ENCODE results near the gene KMT5B. TPM values are rescaled to one million over a fixed set of nuclear protein-coding genes. Genes with fewer than 3 reads are reported as not detected.

KMT5B gene
- total and polyA plus RNA-seq, 2 of the 13 experiments (the other 11 are each of a cell fraction or from before 2014, with no cell fraction given): 17.6 to 23.7 TPM

DNA sequence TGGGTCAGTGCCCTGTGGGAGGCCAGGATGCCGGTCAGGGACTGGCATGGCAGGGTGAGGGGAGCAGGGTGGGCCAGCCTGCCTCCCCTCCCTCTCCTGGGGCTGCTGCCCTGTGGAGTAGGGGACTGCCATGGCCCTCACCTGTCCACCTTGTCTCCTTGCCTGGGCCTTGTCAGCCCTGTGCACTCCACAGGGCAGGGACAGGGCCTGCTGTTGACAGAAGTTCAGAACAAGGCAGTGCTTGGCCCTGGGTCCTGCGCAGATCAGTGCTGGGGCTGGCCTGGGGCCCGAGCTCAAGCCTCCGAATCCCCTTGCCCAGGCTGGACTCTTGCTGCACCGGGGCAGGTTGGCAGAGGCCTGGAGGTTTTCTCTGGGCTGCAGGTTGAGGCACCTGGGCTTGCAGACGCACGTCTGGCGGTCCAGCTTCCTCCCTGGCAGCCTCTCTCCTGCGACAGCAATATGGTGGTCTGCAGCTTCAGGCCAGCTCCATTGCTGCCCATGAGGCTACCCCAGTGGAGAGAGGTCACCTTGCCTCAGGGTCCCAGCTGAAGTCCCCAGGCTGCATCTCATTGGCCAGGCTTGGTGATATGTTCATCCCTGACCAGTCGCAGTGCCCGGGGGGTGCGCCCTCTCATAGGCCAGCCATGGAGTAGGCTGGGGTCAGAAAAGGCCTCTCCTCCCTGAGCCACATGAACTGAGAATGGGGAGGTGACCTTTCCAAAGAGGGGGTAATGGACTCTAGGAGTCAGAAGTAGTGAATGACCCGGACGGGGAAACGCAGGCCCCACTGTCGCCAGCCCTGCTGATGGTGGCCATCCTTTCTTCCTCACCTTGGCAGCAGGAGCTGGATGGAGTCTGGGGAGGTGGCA lies 70.4 kb downstream of the KMT5B start (continued):
- no peak for TF ChIP-seq FOXA1 (IDR thresholded peaks at IDR 0.05)
- 0 out of 2 replicates have a peak, but pooled peaks have one; percentile 9 for TF ChIP-seq FOXA1 (CRISPR knock-in tag; IDR thresholded peaks at IDR 0.05)
- TF ChIP-seq ZNF564 (CRISPR knock-in tag; IDR thresholded peaks at IDR 0.05): no peak
- no peak for TF ChIP-seq ZNF263 (CRISPR knock-in tag; IDR thresholded peaks at IDR 0.05)
- no peak for TF ChIP-seq RFX5 (IDR thresholded peaks at IDR 0.05; ENCODE audit: low read depth, low read length)
- TF ChIP-seq SNRNP70 (IDR thresholded peaks at IDR 0.05; ENCODE audit: low read depth, low read length): no peak
- TF ChIP-seq, protein P1, sequence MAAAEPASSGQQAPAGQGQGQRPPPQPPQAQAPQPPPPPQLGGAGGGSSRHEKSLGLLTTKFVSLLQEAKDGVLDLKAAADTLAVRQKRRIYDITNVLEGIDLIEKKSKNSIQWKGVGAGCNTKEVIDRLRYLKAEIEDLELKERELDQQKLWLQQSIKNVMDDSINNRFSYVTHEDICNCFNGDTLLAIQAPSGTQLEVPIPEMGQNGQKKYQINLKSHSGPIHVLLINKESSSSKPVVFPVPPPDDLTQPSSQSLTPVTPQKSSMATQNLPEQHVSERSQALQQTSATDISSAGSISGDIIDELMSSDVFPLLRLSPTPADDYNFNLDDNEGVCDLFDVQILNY (CRISPR knock-in tag; conservative IDR thresholded peaks at IDR 0.05): no peak
- no peak for TF ChIP-seq TCF7 (IDR thresholded peaks at IDR 0.05; ENCODE audit: low read depth)
- TF ChIP-seq, protein P2, sequence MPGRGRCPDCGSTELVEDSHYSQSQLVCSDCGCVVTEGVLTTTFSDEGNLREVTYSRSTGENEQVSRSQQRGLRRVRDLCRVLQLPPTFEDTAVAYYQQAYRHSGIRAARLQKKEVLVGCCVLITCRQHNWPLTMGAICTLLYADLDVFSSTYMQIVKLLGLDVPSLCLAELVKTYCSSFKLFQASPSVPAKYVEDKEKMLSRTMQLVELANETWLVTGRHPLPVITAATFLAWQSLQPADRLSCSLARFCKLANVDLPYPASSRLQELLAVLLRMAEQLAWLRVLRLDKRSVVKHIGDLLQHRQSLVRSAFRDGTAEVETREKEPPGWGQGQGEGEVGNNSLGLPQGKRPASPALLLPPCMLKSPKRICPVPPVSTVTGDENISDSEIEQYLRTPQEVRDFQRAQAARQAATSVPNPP (CRISPR knock-in tag; IDR thresholded peaks at IDR 0.05): no peak
- TF ChIP-seq, protein P3, sequence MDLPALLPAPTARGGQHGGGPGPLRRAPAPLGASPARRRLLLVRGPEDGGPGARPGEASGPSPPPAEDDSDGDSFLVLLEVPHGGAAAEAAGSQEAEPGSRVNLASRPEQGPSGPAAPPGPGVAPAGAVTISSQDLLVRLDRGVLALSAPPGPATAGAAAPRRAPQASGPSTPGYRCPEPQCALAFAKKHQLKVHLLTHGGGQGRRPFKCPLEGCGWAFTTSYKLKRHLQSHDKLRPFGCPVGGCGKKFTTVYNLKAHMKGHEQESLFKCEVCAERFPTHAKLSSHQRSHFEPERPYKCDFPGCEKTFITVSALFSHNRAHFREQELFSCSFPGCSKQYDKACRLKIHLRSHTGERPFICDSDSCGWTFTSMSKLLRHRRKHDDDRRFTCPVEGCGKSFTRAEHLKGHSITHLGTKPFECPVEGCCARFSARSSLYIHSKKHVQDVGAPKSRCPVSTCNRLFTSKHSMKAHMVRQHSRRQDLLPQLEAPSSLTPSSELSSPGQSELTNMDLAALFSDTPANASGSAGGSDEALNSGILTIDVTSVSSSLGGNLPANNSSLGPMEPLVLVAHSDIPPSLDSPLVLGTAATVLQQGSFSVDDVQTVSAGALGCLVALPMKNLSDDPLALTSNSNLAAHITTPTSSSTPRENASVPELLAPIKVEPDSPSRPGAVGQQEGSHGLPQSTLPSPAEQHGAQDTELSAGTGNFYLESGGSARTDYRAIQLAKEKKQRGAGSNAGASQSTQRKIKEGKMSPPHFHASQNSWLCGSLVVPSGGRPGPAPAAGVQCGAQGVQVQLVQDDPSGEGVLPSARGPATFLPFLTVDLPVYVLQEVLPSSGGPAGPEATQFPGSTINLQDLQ (CRISPR knock-in tag; IDR thresholded peaks at IDR 0.05): no peak

Measured in HepG2 (cell line).